GM06990 (cell line): ENCODE results near the gene NID1.
"Not testable (repeated sequence)": the region's sequence is repeated elsewhere in the genome, so short reads cannot be mapped to it uniquely, and the experiment has no call there.

Source experiments
- DNase-seq: peaks from one replicate; pipeline ENCODE4 v3.0.0-alpha.2; 2011; ENCODE audit not compliant: insufficient read length; ENCODE audit errors: extremely low read depth
- H3K27me3 ChIP-seq: replicated peaks from 2 replicates; pipeline ENCODE4 v1.6.0; 2011; ENCODE audit warnings: low read length; ENCODE audit not compliant: control insufficient read depth, insufficient read depth
- H3K36me3 ChIP-seq: 2 replicates; pipeline ENCODE4 v1.5.1; 2011; ENCODE audit warnings: low read length; ENCODE audit not compliant: control insufficient read depth, insufficient read depth
- H3K4me3 ChIP-seq: replicated peaks from 2 replicates; pipeline ENCODE4 v1.5.1; 2011; ENCODE audit warnings: low read depth, mild to moderate bottlenecking, control low read depth, low read length
- TF ChIP-seq, protein P1 (sequence below): IDR thresholded peaks from 2 replicates; pipeline ENCODE4 v1.5.1; 2011; ENCODE audit warnings: low read length, control low read depth, mild to moderate bottlenecking, inconsistent platforms; ENCODE audit not compliant: insufficient read depth, poor library complexity, severe bottlenecking

NID1 gene

DNA sequence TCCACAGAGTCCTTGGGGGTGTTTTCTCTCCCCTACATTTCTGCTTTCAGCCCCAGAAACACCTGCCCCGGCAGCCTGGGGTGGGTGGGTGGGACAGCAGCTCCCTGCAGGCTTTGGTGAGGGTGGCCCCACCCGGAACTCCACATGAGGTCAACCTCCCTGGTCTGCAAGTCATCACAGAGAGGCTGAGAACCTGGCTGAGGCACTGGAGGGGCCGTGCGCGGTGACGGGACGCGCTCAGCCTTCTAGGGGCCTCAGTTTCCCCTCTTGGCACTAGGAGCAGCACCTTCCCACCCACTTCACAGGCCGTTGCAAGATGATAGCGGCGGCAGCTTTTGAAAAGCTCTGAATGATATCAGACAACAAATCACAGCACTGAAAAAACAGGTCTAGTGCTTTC, 37.7 kb upstream of the NID1 start:
- H3K4me3 ChIP-seq = no peak overlapping the region
- no peaks in the 10 kb centered on the region for H3K36me3 ChIP-seq
- TF ChIP-seq, protein P1, sequence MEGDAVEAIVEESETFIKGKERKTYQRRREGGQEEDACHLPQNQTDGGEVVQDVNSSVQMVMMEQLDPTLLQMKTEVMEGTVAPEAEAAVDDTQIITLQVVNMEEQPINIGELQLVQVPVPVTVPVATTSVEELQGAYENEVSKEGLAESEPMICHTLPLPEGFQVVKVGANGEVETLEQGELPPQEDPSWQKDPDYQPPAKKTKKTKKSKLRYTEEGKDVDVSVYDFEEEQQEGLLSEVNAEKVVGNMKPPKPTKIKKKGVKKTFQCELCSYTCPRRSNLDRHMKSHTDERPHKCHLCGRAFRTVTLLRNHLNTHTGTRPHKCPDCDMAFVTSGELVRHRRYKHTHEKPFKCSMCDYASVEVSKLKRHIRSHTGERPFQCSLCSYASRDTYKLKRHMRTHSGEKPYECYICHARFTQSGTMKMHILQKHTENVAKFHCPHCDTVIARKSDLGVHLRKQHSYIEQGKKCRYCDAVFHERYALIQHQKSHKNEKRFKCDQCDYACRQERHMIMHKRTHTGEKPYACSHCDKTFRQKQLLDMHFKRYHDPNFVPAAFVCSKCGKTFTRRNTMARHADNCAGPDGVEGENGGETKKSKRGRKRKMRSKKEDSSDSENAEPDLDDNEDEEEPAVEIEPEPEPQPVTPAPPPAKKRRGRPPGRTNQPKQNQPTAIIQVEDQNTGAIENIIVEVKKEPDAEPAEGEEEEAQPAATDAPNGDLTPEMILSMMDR = no peak
- DNase-seq = no peak
- H3K27me3 ChIP-seq = no peaks in the 10 kb centered on the region

DNA sequence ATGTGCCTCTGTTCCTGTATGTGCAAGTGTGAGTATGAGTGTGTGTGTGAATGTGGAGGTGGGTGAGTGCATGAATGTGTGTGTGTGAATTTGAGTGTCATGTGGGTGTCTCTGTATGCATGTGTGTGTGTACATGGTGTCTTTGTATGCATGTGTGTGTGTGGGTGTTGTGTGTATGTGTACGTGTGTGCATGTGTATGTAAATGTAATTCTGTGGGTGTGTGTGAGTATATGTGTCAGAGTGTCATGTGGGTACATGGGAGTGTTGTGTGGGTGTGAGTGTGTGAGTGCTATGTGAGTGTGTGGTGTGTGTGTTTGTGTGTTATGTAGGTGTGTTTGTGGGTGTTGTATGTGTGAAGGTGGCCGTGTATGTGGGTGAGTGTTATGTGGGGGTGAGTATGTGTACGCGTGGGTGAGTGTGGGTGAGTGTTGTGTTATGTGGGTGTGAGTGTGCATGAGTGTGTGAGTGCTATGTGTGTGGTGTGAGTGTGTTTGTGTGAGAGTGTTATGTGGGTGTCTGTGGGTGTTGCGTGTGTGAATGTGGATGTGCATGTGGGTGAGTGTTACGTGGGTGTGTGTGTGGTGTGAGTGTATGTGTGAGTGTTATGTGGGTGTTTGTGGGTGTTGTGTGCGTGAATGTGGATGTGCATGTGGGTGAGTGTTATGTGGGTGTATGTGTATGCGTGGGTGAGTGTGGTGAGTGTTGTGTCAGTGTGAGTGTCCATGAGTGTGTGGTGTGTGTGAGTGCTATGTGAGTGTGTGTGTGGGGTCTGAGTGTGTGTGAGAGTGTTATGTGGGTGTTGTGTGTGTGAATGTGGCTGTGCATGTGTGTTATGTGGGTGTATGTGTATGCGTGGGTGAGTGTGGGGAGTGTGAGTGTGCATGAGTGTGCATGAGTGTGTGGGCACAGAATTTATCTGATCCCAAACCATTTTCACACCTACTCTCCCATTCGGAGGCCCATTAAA, 36.6 kb upstream of the NID1 start:
- no peak for DNase-seq
- Histone ChIP-seq H3K27me3 (no peaks in the 10 kb centered on the region), H3K36me3 (no peaks in the 10 kb centered on the region), H3K4me3 (no peak overlapping the region)
- TF ChIP-seq, protein P1 = no peak

DNA sequence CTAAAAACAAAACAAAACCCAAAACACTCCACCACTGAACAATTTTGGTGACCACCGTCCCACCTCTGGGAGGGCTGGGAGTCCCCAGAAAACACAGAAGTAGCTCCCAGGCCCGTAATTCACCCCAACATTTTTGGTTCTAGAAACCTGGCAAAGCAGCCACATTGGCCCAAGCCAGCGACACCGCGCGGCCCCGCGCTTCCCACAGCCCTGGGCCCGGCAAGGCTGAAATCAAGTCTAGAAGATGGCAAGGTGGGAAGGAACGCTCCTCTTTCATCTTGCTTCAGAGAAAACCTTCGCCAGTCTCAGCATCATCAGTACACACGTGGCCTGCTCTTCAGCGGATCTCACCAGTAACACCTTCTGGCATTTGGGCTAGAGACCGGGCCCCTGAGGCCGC, 35.9 kb upstream of the NID1 start:
- no peaks in the 10 kb centered on the region for H3K27me3 ChIP-seq
- no peak for DNase-seq
- TF ChIP-seq, protein P1 = no peak
- no peak overlapping the region for H3K4me3 ChIP-seq
- H3K36me3 ChIP-seq = no peaks in the 10 kb centered on the region

DNA sequence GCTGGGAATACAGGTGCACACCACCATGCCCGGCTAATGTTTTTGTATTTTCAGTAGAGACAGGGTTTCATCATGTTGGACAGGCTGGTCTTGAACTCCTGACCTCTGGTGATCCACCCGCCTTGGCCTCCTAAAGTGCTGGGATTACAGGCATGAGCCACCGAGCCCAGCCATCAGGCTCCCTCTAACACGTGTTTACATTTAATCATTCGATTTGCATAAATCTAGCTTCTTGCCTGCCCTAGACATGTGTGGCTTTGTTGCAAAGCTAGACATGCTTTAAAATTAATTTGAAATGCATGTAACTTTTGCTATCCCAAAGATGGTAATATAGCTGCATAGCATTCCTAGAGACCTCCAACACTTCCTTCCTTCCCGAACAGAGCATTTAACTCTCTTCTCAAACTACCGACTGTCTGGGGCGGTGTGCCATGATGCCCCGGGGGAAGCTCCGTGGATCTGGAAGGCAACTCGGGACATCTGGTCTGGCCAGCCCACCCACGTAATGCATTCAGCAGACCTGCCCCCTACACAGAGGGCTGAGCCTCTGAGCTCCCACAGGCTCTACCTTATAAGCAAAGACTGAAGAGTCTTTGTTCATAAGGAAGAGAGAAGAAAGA, 34.6 kb upstream of the NID1 start:
- H3K4me3 ChIP-seq = no peak overlapping the region
- TF ChIP-seq, protein P1 = no peak
- no peaks in the 10 kb centered on the region for H3K27me3 ChIP-seq
- H3K36me3 ChIP-seq = no peaks in the 10 kb centered on the region
- DNase-seq = no peak

DNA sequence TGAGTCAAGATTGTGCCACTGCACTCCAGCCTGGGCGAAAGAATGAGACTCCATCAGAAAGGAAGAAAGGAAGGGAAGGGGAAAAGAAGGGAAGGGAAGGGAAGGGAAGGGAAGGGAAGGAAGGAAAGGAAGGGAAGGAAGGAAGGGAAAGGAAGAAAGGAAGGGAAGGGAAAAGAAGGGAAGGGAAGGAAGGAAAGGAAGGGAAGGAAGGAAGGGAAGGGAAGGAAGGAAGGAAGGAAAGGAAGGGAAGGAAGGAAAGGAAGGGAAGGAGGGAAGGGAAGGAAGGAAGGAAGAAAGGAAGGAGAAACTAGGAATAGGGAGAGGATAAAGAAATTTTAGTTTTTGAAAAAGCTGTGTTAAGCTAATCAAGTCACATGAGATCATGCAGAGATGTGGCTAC, 33.4 kb upstream of the NID1 start:
- TF ChIP-seq, protein P1 = no peak
- H3K27me3 ChIP-seq = no peaks in the 10 kb centered on the region
- no peak for DNase-seq
- H3K36me3 ChIP-seq = no peaks in the 10 kb centered on the region
- H3K4me3 ChIP-seq = no peak overlapping the region

DNA sequence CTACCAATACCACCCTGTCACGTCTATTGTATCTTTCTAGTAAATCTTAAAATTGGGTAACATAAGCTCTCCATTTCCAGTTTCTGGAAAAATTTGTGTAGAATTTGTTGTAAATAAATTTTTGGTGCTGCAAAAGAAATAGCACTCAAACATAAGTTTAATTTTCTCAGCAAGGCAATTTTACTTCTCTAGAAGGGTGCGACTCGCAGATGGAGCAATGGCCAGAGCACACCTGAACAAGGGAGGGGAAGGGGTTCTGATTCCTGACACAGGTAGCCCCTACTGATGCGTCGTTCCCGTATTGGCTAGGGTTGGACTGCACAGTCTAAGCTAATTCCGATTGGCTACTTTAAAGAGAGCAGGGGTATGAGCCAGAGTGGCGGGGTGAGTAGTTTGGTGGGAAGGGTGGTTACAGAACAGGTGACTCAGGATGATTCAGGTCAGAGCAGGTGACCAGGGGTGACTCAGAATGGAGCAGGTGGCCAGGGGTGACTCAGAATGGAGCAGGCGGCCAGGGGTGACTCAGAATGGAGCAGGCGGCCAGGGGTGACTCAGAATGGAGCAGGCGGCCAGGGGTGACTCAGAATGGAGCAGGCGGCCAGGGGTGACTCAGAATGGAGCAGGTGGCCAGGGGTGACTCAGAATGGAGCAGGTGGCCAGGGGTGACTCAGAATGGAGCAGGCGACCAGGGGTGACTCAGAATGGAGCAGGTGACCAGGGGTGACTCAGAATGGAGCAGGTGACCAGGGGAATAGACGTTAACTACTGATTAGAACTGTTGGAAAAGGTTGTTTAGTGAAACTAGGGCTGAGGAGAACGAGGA, 32.0 kb upstream of the NID1 start:
- H3K36me3 ChIP-seq, H3K4me3 ChIP-seq, H3K27me3 ChIP-seq: not testable (repeated sequence)
- peak; percentile 83 for DNase-seq
